Muscle of leg (tissue), 16 donors: ENCODE data around the gene CGAS. TPM values are rescaled to one million over a fixed set of nuclear protein-coding genes. Genes with fewer than 3 reads are reported as not detected.

Source experiments
- DNase-seq: peaks from one replicate; pipeline ENCODE4 v3.0.0; 2013
- H3K27ac ChIP-seq: one replicate; pipeline ENCODE4 v1.5.1; 2013; ENCODE audit warnings: mild to moderate bottlenecking, low read length, control low read depth
- H3K27me3 ChIP-seq: one replicate; pipeline ENCODE4 v1.6.1; 2013; ENCODE audit warnings: low read length; ENCODE audit not compliant: control insufficient read depth, insufficient read depth
- H3K36me3 ChIP-seq: one replicate; pipeline ENCODE4 v1.6.1; 2013; ENCODE audit warnings: low read length; ENCODE audit not compliant: control insufficient read depth, insufficient read depth
- H3K4me1 ChIP-seq: one replicate; pipeline ENCODE4 v1.6.1; 2013; ENCODE audit warnings: low read length; ENCODE audit not compliant: control insufficient read depth, insufficient read depth
- H3K4me3 ChIP-seq: one replicate; pipeline ENCODE4 v1.5.1; 2013; ENCODE audit warnings: low read length, control low read depth
- H3K9me3 ChIP-seq: replicated peaks from 2 replicates; pipeline ENCODE4 v1.6.1; 2013; ENCODE audit warnings: low read depth, low read length; ENCODE audit not compliant: control insufficient read depth
- WGBS: methylation state at CpG from one replicate; pipeline ENCODE4 v1.1.5; 2013; ENCODE audit warnings: missing lambda C conversion rate; ENCODE audit not compliant: insufficient coverage; 5-methylcytosine and 5-hydroxymethylcytosine counted together
- long read RNA-seq, 11 donors: transcript quantifications; one replicate each; lab custom pipeline, GENCODE V29; 2026
- polyA plus RNA-seq, 8 donors: library from polyadenylated mRNA; unstranded; fragments of 120-200 nt; gene quantifications; one replicate each; pipeline versions ENCODE4 v1.2.1 to v1.2.3, GENCODE V29; 2013; ENCODE audit warnings: inconsistent platforms in 1 of 8, low replicate concordance in 1 of 8; ENCODE audit not compliant: insufficient read length in 8 of 8, insufficient read depth in 1 of 8
- total RNA-seq: library from RNA; stranded (reverse); fragments of 120-200 nt; gene quantifications from one replicate; pipeline ENCODE4 v1.2.4, GENCODE V29; 2013

CGAS gene
- 5.2 TPM for total RNA-seq
- 1 to 10 TPM; 4.3 to 6.4 (median 4.3) TPM for polyA plus RNA-seq
- long read RNA-seq, donor 1, partial matches to known transcripts, result 0 of 1 reads
- long read RNA-seq, donor 1, other reads (novel, unspliced or antisense), result 0 of 1 reads
- long read RNA-seq, donor 2, result 0 reads
- long read RNA-seq, donor 3, partial matches to known transcripts, result 0 of 1 reads
- long read RNA-seq, donor 3, other reads (novel, unspliced or antisense), result 0 of 1 reads
- long read RNA-seq, donor 4, result 0 reads
- long read RNA-seq, donor 5, transcript CGAS-201 (5 exons, 3,182 nt), result major isoform, 5 of 5 reads
- long read RNA-seq, donor 5, partial matches to known transcripts, result 0 of 5 reads
- long read RNA-seq, donor 5, other reads (novel, unspliced or antisense), result 0 of 5 reads
- long read RNA-seq, donor 6, partial matches to known transcripts, result 0 of 1 reads
- long read RNA-seq, donor 6, other reads (novel, unspliced or antisense), result 0 of 1 reads
- long read RNA-seq, donor 7, result 0 reads
- long read RNA-seq, donor 8, result 0 reads
- long read RNA-seq, donor 9, partial matches to known transcripts, result 0 of 1 reads
- long read RNA-seq, donor 9, other reads (novel, unspliced or antisense), result 0 of 1 reads
- long read RNA-seq, donor 10, partial matches to known transcripts, result 0 of 2 reads
- long read RNA-seq, donor 10, other reads (novel, unspliced or antisense), result 0 of 2 reads
- long read RNA-seq, donor 11, result 0 reads

DNA sequence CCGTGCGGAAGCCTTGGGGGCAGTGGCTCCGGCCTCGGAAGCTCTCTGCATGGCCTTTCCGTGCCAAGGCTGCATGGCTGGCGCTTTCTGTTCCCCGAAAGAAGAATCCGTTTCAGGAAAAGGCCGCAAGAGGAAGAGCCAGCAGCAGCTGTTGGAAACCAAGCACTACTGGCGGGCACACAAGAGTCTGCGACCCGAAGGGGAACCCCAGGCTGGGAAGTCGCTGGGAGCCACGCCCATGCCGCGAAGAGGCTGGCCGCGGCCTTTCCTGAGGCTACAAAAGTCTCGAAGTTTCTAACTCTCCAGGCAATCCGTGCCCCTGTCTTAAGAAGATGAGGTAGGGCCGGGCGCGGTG lies at the start of gene CGAS:
Gene CGAS, minus strand, starts transcription at position 191 of the 355 bp plus-strand sequence. Its CDS starts 116 bp downstream, at position 75.
- Histone ChIP-seq H3K4me3 (peak within 1 kb of the TSS; percentile 77), H3K27me3 (no peaks in the 10 kb centered on the region), H3K4me1 (peaks cover 7% of the 10 kb centered on the region), H3K9me3 (no peaks in the 10 kb centered on the region), H3K27ac (peak within 1 kb of the TSS; percentile 97), H3K36me3 (peaks cover 2% of the 10 kb centered on the region)
- peak; percentile 91 for DNase-seq
- WGBS, result 3% methylated on average over 16 of the region's 23 CpGs

GRCh38 chr6:73497915-73498314 lies 45.8 kb upstream of the CGAS start:
- no peaks in the 10 kb centered on the region for H3K27me3 ChIP-seq
- 86% methylated on average over 3 of the region's 3 CpGs for WGBS
- peaks cover 30% of the 10 kb centered on the region for H3K36me3 ChIP-seq
- H3K27ac ChIP-seq, result no peak overlapping the region
- no peaks in the 10 kb centered on the region for H3K9me3 ChIP-seq
- H3K4me3 ChIP-seq, result no peak overlapping the region
- no peak for DNase-seq
- no peaks in the 10 kb centered on the region for H3K4me1 ChIP-seq

GRCh38 chr6:73491377-73491776 lies 39.3 kb upstream of the CGAS start:
- no peak overlapping the region for H3K4me3 ChIP-seq
- DNase-seq, result no peak
- H3K27ac ChIP-seq, result no peak overlapping the region
- no peaks in the 10 kb centered on the region for H3K4me1 ChIP-seq
- H3K36me3 ChIP-seq, result peaks cover 36% of the 10 kb centered on the region
- H3K27me3 ChIP-seq, result no peaks in the 10 kb centered on the region
- H3K9me3 ChIP-seq, result no peaks in the 10 kb centered on the region

DNA sequence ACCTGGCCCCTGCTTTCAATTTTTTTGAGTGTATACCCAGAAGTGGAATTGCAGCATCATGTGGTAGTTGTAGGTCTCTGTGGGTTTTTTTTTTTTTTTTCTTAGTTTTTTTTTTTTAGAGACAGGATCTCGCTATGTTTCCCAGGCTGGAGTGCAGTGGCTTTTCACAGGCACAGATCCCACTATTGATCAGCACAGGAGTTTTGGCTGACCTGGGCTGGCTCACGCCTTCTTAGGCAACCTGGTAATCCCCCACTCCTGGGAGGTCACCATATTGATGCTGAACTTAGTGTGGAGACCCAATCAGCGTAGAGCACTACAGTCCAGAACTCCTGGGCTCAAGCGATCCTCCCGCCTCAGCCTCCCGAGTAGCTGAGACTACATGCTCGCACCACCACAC lies 35.4 kb upstream of the CGAS start:
- WGBS, result 100% methylated on average over 2 of the region's 7 CpGs
- Histone ChIP-seq H3K4me1 (no peaks in the 10 kb centered on the region), H3K27me3 (no peaks in the 10 kb centered on the region), H3K27ac (no peak overlapping the region), H3K36me3 (peaks cover 43% of the 10 kb centered on the region), H3K9me3 (no peaks in the 10 kb centered on the region), H3K4me3 (no peak overlapping the region)
- DNase-seq, result no peak

DNA sequence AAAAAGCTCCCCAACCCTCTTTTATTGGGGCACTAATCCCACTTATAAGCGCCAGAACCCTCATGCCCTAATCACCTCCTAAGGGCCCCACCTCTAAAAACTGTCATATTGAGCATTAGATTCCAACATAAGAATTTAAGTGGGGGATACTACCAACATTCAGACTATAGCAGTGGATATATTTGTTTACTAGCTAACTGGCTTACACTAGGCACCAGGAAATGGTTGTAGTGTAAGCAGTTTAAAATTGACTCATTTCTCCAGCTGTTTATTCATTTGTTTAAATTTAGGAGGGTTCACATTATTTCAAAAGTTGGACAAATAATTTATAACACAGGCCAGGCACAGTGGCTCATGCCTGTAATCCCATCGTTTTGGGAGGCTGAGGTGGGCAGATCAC lies 32.3 kb upstream of the CGAS start:
- DNase-seq, result no peak
- no peak overlapping the region for H3K27ac ChIP-seq
- no peaks in the 10 kb centered on the region for H3K9me3 ChIP-seq
- no peak overlapping the region for H3K4me3 ChIP-seq
- H3K36me3 ChIP-seq, result peaks cover 53% of the 10 kb centered on the region
- no peaks in the 10 kb centered on the region for H3K4me1 ChIP-seq
- no peaks in the 10 kb centered on the region for H3K27me3 ChIP-seq
- no CpG with 5 or more reads among the region's 2 CpGs for WGBS

- no peaks in the 10 kb centered on the region for H3K27me3 ChIP-seq
- peaks cover 42% of the 10 kb centered on the region for H3K36me3 ChIP-seq
- H3K27ac ChIP-seq, result no peak overlapping the region
- WGBS, result 95% methylated on average over 11 of the region's 12 CpGs
- no peak overlapping the region for H3K4me3 ChIP-seq
- no peaks in the 10 kb centered on the region for H3K4me1 ChIP-seq
- DNase-seq, result no peak
- H3K9me3 ChIP-seq, result no peaks in the 10 kb centered on the region
These were observed 29.9 kb upstream of the CGAS start for GRCh38 chr6:73481969-73482368.

DNA sequence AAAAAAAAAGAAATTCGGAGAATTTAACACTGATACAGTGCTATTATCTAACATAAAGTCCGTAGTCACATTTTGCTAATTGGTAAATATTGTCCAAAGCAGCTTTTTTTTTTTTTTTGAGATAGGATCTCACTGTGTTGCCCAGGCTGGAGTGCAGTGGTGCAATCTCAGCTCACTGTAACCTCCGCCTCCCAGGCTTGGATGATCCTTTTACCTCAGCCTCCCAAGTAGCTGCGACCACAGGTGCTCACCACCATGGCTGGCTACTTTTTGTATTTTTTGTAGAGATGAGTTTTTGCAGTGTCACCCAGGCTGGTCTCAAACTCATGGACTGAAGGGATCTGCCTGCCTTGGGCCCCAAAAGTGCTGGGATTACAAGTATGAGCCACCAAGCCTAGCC lies 25.3 kb upstream of the CGAS start:
- H3K4me1 ChIP-seq, result no peaks in the 10 kb centered on the region
- WGBS, result no CpG with 5 or more reads among the region's 4 CpGs
- H3K9me3 ChIP-seq, result no peaks in the 10 kb centered on the region
- DNase-seq, result no peak
- no peaks in the 10 kb centered on the region for H3K27me3 ChIP-seq
- H3K27ac ChIP-seq, result no peak overlapping the region
- no peak overlapping the region for H3K4me3 ChIP-seq
- H3K36me3 ChIP-seq, result peaks cover 50% of the 10 kb centered on the region

DNA sequence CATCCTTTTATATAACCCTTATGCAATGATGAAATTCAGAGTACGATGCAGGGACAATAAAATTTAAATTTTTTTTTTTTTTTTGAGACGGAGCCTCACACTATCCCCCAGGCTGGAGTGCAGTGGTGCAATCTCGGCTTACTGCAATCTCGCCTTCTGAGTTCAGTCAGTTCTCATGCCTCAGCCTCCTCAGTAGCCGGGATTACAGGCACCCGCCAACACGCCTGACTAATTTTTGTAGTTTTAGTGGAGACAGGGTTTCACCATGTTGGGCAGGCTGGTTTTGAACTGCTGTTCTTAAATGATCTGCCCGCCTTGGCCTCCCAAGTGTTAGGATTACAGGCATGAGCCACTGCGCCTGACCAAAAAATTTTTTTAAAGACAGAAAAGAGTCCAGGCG lies 24.6 kb upstream of the CGAS start:
- Histone ChIP-seq H3K36me3 (peaks cover 44% of the 10 kb centered on the region), H3K4me3 (no peak overlapping the region), H3K27me3 (no peaks in the 10 kb centered on the region), H3K9me3 (no peaks in the 10 kb centered on the region), H3K4me1 (no peaks in the 10 kb centered on the region), H3K27ac (no peak overlapping the region)
- no peak for DNase-seq
- WGBS, result 89% methylated on average over 7 of the region's 10 CpGs

GRCh38 chr6:73471686-73472290 lies 19.7 kb upstream of the CGAS start:
- DNase-seq, result no peak
- no peaks in the 10 kb centered on the region for H3K4me1 ChIP-seq
- no peaks in the 10 kb centered on the region for H3K27me3 ChIP-seq
- WGBS, result no CpG with 5 or more reads among the region's 2 CpGs
- no peaks in the 10 kb centered on the region for H3K9me3 ChIP-seq
- no peak overlapping the region for H3K4me3 ChIP-seq
- peaks cover 46% of the 10 kb centered on the region for H3K36me3 ChIP-seq
- H3K27ac ChIP-seq, result no peak overlapping the region
